ENCODE results near the gene AGXT2. TPM values are rescaled to one million over a fixed set of nuclear protein-coding genes. Genes with fewer than 3 reads are reported as not detected.

Gene AGXT2
- total and polyA plus RNA-seq, 8 donors = 0.73 TPM; not detected in 7

DNA sequence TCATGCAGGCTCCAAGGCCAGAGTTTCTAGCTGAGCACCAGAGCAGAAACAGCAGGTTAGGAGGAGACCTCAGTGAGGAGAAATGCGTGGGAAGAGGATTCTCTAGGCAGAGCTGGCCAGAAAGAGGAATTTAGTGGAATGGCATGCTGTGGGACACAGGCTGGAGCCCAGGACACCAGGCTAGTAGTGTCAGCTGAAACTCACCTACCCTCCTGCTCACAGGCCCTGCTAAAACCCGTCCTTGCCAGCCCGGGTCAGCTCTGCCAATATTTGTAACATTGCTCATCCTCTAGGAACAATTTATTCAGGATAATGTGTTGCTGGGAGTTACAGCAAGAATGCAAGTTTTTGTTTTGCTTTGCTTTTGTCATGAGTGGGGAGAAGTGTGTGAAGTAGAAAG, 40.2 kb upstream of the AGXT2 start:
- H3K27ac ChIP-seq = no peak overlapping the region
- DNase-seq = no peak
- no peaks in the 10 kb centered on the region for H3K27me3 ChIP-seq
- peaks cover 0 to 6% (median 0%) of the 10 kb centered on the region in 4 donors for H3K36me3 ChIP-seq
- WGBS, 5 donors = 51 to 76% (median 55%) methylated on average over 3 of the region's 3 CpGs
- intact Hi-C loops (cut with DNase I; ENCODE audit: low total_unique reads) = loop anchor here (10.0 kb wide), 1 partner anchor 837 kb away; no protein-coding TSS in a partner anchor
- H3K9me3 ChIP-seq = no peaks in the 10 kb centered on the region
- no peak overlapping the region for H3K4me3 ChIP-seq
- no peaks in the 10 kb centered on the region for H3K4me1 ChIP-seq
- TF ChIP-seq POLR2AphosphoS5 (IDR thresholded peaks at IDR 0.05) = no peak
- TF ChIP-seq POLR2A (IDR thresholded peaks at IDR 0.05) = no peak
- TF ChIP-seq EP300 (IDR thresholded peaks at IDR 0.05) = no peak
- TF ChIP-seq, protein P1, sequence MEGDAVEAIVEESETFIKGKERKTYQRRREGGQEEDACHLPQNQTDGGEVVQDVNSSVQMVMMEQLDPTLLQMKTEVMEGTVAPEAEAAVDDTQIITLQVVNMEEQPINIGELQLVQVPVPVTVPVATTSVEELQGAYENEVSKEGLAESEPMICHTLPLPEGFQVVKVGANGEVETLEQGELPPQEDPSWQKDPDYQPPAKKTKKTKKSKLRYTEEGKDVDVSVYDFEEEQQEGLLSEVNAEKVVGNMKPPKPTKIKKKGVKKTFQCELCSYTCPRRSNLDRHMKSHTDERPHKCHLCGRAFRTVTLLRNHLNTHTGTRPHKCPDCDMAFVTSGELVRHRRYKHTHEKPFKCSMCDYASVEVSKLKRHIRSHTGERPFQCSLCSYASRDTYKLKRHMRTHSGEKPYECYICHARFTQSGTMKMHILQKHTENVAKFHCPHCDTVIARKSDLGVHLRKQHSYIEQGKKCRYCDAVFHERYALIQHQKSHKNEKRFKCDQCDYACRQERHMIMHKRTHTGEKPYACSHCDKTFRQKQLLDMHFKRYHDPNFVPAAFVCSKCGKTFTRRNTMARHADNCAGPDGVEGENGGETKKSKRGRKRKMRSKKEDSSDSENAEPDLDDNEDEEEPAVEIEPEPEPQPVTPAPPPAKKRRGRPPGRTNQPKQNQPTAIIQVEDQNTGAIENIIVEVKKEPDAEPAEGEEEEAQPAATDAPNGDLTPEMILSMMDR (IDR thresholded peaks at IDR 0.05) = no peak

DNA sequence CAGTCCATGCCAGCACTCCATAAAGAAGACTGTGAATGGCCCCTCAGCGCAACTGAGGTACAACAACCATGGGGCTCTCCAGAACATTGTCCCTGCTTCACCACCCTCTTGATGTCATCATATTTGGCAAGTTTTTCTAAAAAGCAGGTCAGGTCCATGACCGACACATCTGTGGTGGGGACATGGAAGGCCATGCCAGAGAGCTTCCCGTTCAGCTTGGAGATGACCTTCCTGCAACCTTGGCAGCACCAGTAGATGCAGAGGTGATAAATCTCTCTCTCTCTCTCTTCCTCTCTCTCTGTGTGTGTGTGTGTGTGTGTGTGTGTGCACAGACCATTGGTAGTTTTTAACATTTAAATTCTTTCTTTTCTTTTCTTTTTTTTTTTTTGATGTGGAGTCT, 35.4 kb upstream of the AGXT2 start:
- TF ChIP-seq, protein P1 (IDR thresholded peaks at IDR 0.05) = no peak
- TF ChIP-seq POLR2AphosphoS5 (IDR thresholded peaks at IDR 0.05) (no peak), EP300 (IDR thresholded peaks at IDR 0.05) (no peak), POLR2A (IDR thresholded peaks at IDR 0.05) (no peak)
- Histone ChIP-seq H3K4me1 (no peaks in the 10 kb centered on the region), H3K27ac (no peak overlapping the region), H3K4me3 (no peak overlapping the region), H3K36me3 (peaks cover 0 to 6% (median 0%) of the 10 kb centered on the region in 4 donors), H3K9me3 (no peaks in the 10 kb centered on the region), H3K27me3 (no peaks in the 10 kb centered on the region)
- WGBS, 5 donors = 72 to 93% (median 90%) methylated on average over 3 of the region's 3 CpGs
- intact Hi-C loops (cut with DNase I; ENCODE audit: low total_unique reads) = loop anchor here (10.0 kb wide), 1 partner anchor 842 kb away; no protein-coding TSS in a partner anchor
- DNase-seq = no peak

- no peaks in the 10 kb centered on the region for H3K4me1 ChIP-seq
- TF ChIP-seq POLR2AphosphoS5 (IDR thresholded peaks at IDR 0.05) (no peak), POLR2A (IDR thresholded peaks at IDR 0.05) (no peak), EP300 (IDR thresholded peaks at IDR 0.05) (no peak)
- TF ChIP-seq, protein P1 (IDR thresholded peaks at IDR 0.05) = no peak
- no peak overlapping the region for H3K27ac ChIP-seq
- DNase-seq = no peak
- WGBS, 5 donors = 92 to 97% (median 94%) methylated on average over 3 of the region's 3 CpGs
- no peaks in the 10 kb centered on the region for H3K27me3 ChIP-seq
- no peak overlapping the region for H3K4me3 ChIP-seq
- intact Hi-C loops (cut with DNase I; ENCODE audit: low total_unique reads) = loop anchor here (10.0 kb wide), 1 partner anchor 842 kb away; no protein-coding TSS in a partner anchor
- H3K9me3 ChIP-seq = no peaks in the 10 kb centered on the region
- peaks cover 0 to 6% (median 0%) of the 10 kb centered on the region in 4 donors for H3K36me3 ChIP-seq
Observed at GRCh38 chr5:35082530-35082929, 34.8 kb upstream of the AGXT2 start.

- Histone ChIP-seq H3K4me3 (no peak overlapping the region), H3K9me3 (no peaks in the 10 kb centered on the region), H3K4me1 (no peaks in the 10 kb centered on the region), H3K27me3 (no peaks in the 10 kb centered on the region), H3K36me3 (peaks cover 0 to 6% (median 0%) of the 10 kb centered on the region in 4 donors), H3K27ac (no peak overlapping the region)
- WGBS, 5 donors = 85 to 93% (median 86%) methylated on average over 6 of the region's 6 CpGs
- intact Hi-C loops (cut with DNase I; ENCODE audit: low total_unique reads) = loop anchor here (10.0 kb wide), 1 partner anchor 844 kb away; no protein-coding TSS in a partner anchor
- TF ChIP-seq EP300 (IDR thresholded peaks at IDR 0.05) (no peak), POLR2A (IDR thresholded peaks at IDR 0.05) (no peak), POLR2AphosphoS5 (IDR thresholded peaks at IDR 0.05) (no peak)
- TF ChIP-seq, protein P1 (IDR thresholded peaks at IDR 0.05) = no peak
- DNase-seq = no peak
Observed at GRCh38 chr5:35081134-35081533, 33.4 kb upstream of the AGXT2 start.

Data from stomach (tissue), 9 donors.